Measurements from ENCODE around the gene RAB33B.

GRCh38 chr4:139514382-139515059, 60.6 kb downstream of the RAB33B start:
- TF ChIP-seq EZH2 (IDR thresholded peaks at IDR 0.05) (no peak), POLR2AphosphoS5 (IDR thresholded peaks at IDR 0.05; ENCODE audit: borderline replicate concordance, low read depth, low read length) (no peak)

Data from SK-N-MC (cell line).